Heart left ventricle (tissue), 16 donors: Measurements from ENCODE around the gene HIP1. TPM values are rescaled to one million over a fixed set of nuclear protein-coding genes. Genes with fewer than 3 reads are reported as not detected.
"Not testable (repeated sequence)": the region's sequence is repeated elsewhere in the genome, so short reads cannot be mapped to it uniquely, and the experiment has no call there.

Source experiments
- ATAC-seq, 4 donors: fragments of 200-7000 bp; cut with Tn5 transposase; one replicate each; pipeline ENCODE4 v1.9.1; 2020 to 2022; ENCODE audit warnings: moderate library complexity in 4 of 4, mild to moderate bottlenecking in 3 of 4, moderate number of reproducible peaks in 1 of 4
- DNase-seq, 5 donors: peaks; one replicate each; pipeline ENCODE4 v3.0.0-alpha.2; 2020
- H3K27ac ChIP-seq, 12 donors: fragments of 200-600 bp; sonication (generic) in 4 of 12; one replicate each; pipeline versions ENCODE4 v1.5.0 to v1.8.0; 2016 to 2022; ENCODE audit warnings: mild to moderate bottlenecking in 2 of 12
- H3K27me3 ChIP-seq, 9 donors: fragments of 200-600 bp; sonication (generic) in 2 of 9; one replicate each; pipeline versions ENCODE4 v1.5.1 to v1.8.0; 2016 to 2022; ENCODE audit warnings: mild to moderate bottlenecking in 3 of 9
- H3K36me3 ChIP-seq, 9 donors: fragments of 200-600 bp; sonication (generic) in 2 of 9; one replicate each; pipeline versions ENCODE4 v1.5.0 to v1.8.0; 2018 to 2022; ENCODE audit warnings: mild to moderate bottlenecking in 2 of 9
- H3K4me1 ChIP-seq, 12 donors: fragments of 200-600 bp; sonication (generic) in 4 of 12; one replicate each; pipeline versions ENCODE4 v1.5.0 to v1.8.0; 2016 to 2022; ENCODE audit warnings: mild to moderate bottlenecking in 3 of 12
- H3K4me3 ChIP-seq, 12 donors: fragments of 200-600 bp; sonication (generic) in 4 of 12; one replicate each; pipeline versions ENCODE4 v1.5.0 to v1.8.0; 2017 to 2022; ENCODE audit warnings: mild to moderate bottlenecking in 9 of 12, moderate library complexity in 4 of 12
- H3K9me3 ChIP-seq, 12 donors: fragments of 200-600 bp; sonication (generic) in 4 of 12; one replicate each; pipeline versions ENCODE4 v1.5.0 to v1.8.0; 2016 to 2022; ENCODE audit warnings: mild to moderate bottlenecking in 1 of 12
- CTCF ChIP-seq, 12 donors: fragments of 200-600 bp; sonication (generic) in 4 of 12; IDR thresholded peaks; one replicate each; pipeline versions ENCODE4 v1.5.0 to v1.8.0; 2018 to 2022; ENCODE audit warnings: antibody characterized with exemption in 12 of 12, mild to moderate bottlenecking in 5 of 12
- POLR2A ChIP-seq, 2 donors: fragments of 450-650 bp; IDR thresholded peaks; one replicate each; pipeline ENCODE4 v1.6.1; 2017; ENCODE audit warnings: antibody characterized with exemption in 2 of 2, mild to moderate bottlenecking in 2 of 2, moderate library complexity in 2 of 2
- WGBS, 4 donors: extraction: QIAGEN DNeasy Blood & Tissue Kit in 2 of 4; methylation state at CpG; one replicate each; pipeline versions ENCODE4 v1.1.5 to v1.1.7; 2013 to 2018; 5-methylcytosine and 5-hydroxymethylcytosine counted together
- intact Hi-C, 10 donors: fragments of 100-400 bp; cut with DNase I; formaldehyde crosslinking; loops; one replicate each; pipeline versions ENCODE4 v1.11.1 to v1.14.2; 2022
- polyA plus RNA-seq, 2 donors: library from polyadenylated mRNA; stranded (reverse); fragments of 200-250 nt; gene quantifications; one replicate each; pipeline ENCODE4 v1.2.3, GENCODE V29; 2013
- total RNA-seq, 9 donors: library from RNA; depleted of rRNA in 2 of 9; stranded (reverse); fragments of >200 nt in 2 of 9; fragmentation: NEBNext Ultra II Directional in 3 of 9; extraction: Animal tissue kit (Norgen Biotek cat#: 25700) in 3 of 9; gene quantifications; one replicate each; pipeline versions ENCODE4 v1.1.0 to v1.2.4, GENCODE V29; 2016 to 2023
- donor health status: ischemic (EF 13 %, LVEDD 7.1; RV severe dilation, severe dysfunction).
- donor health status: healthy with polysubstance abuse.
- donor health status: DM: no; HTN: yes; CAD: no.
- donor health status: DM: no; HTN: no; CAD: no.
- donor health status: ischemic (EF 25% LVEDD 6.9; RV normal size, moderate dysfunction).
- donor health status: ischemic (EF 25% LVEDD 5.7; RV mildly dilated, moderate dysfunction).
- donor health status: healthy.
- donor health status: DM: yes; HTN: yes; CAD: no.
- donor health status: ischemic (EF 35%, LVEDD 5.7; RV mildly dilated, moderate dysfunction).
- donor health status: nonischemic (EF 11% LVEDD 7.7; RV severe dilation, severe dysfunction).
- donor health status: DM: yes; HTN: yes; CAD: no.
- donor health status: PGD.
- donor health status: ischemic (EF 29% LVEDD 5.4; RV normal size, mild dysfunction).
- donor health status: nonischemic (EF 23%, LVEDD 6.1; RV moderate dilation, normal function).

Gene HIP1
- total and polyA plus RNA-seq, 11 donors = 5.9 to 36.4 (median 21.8) TPM

GRCh38 chr7:75687246-75688088, 51.3 kb downstream of the HIP1 start:
- DNase-seq = no peak
- no peaks in the 10 kb centered on the region for H3K36me3 ChIP-seq
- H3K4me1 ChIP-seq = peaks cover 0 to 14% (median 5%) of the 10 kb centered on the region in 12 donors
- ATAC-seq = no peak
- H3K27ac ChIP-seq = no peak overlapping the region
- 93 to 96% (median 94%) methylated on average over 12 of the region's 12 CpGs for WGBS, 4 donors
- no peak overlapping the region for H3K4me3 ChIP-seq
- TF ChIP-seq POLR2A (IDR thresholded peaks at IDR 0.05) (no peak), CTCF (IDR thresholded peaks at IDR 0.05) (no peak)
- intact Hi-C loops = no loop called here
- no peaks in the 10 kb centered on the region for H3K9me3 ChIP-seq
- H3K27me3 ChIP-seq = no peaks in the 10 kb centered on the region

GRCh38 chr7:75686551-75686950, 52.2 kb downstream of the HIP1 start:
- Histone ChIP-seq H3K4me3 (no peak overlapping the region), H3K4me1 (peaks cover 0 to 14% (median 5%) of the 10 kb centered on the region in 12 donors), H3K36me3 (no peaks in the 10 kb centered on the region), H3K9me3 (no peaks in the 10 kb centered on the region), H3K27me3 (no peaks in the 10 kb centered on the region), H3K27ac (no peak overlapping the region)
- DNase-seq = no peak
- TF ChIP-seq CTCF (IDR thresholded peaks at IDR 0.05) (no peak), POLR2A (IDR thresholded peaks at IDR 0.05) (no peak)
- intact Hi-C loops = no loop called here
- no peak for ATAC-seq

GRCh38 chr7:75682052-75682451, 56.7 kb downstream of the HIP1 start:
- ATAC-seq, H3K27ac ChIP-seq, DNase-seq, H3K27me3 ChIP-seq, H3K4me3 ChIP-seq, H3K4me1 ChIP-seq, intact Hi-C loops, H3K36me3 ChIP-seq, H3K9me3 ChIP-seq: not testable (repeated sequence)
- WGBS, 4 donors = 81 to 93% (median 86%) methylated on average over 6 of the region's 6 CpGs

- no peaks in the 10 kb centered on the region for H3K27me3 ChIP-seq
- DNase-seq (no peak), ATAC-seq (no peak)
- 96 to 97% (median 96%) methylated on average over 3 of the region's 3 CpGs for WGBS, 4 donors
- TF ChIP-seq POLR2A (IDR thresholded peaks at IDR 0.05) = no peak
- TF ChIP-seq CTCF (IDR thresholded peaks at IDR 0.05) = no peak
- no peak overlapping the region for H3K27ac ChIP-seq
- no peak overlapping the region for H3K4me3 ChIP-seq
- peaks cover 0 to 11% (median 7%) of the 10 kb centered on the region in 12 donors for H3K9me3 ChIP-seq
- no peaks in the 10 kb centered on the region for H3K4me1 ChIP-seq
- intact Hi-C loops = no loop called here
- H3K36me3 ChIP-seq = no peaks in the 10 kb centered on the region
Measured at GRCh38 chr7:75679060-75679459, 59.7 kb downstream of the HIP1 start.
